Stimulated activated effector memory CD8-positive, alpha-beta T cell treated with anti-CD3 and anti-CD28 coated beads, Interleukin-12 subunit alpha, Interleukin-12 subunit beta, amount 100 ng/mL, for 72 hours (primary cell): ENCODE measurements around the gene BAIAP3.

Source experiments
- ATAC-seq: fragments of 150-1000 bp; cut with Tn5 transposase; 2 replicates; pipeline ENCODE4 v1.10.0; 2021
- DNase-seq, 2 donors: peaks; one replicate each; pipeline ENCODE4 v3.0.0; 2021 to 2022; ENCODE audit warnings: low spot score in 2 of 2
- H3K27ac Mint-ChIP-seq: one replicate; pipeline ENCODE4 v1.8.0; 2022; ENCODE audit warnings: mild to moderate bottlenecking, mixed read lengths
- H3K36me3 Mint-ChIP-seq: one replicate; pipeline ENCODE4 v1.8.0; 2022; ENCODE audit warnings: mild to moderate bottlenecking, mixed read lengths
- H3K4me1 Mint-ChIP-seq: one replicate; pipeline ENCODE4 v1.8.0; 2022; ENCODE audit warnings: mixed read lengths
- H3K4me3 Mint-ChIP-seq: one replicate; pipeline ENCODE4 v1.8.0; 2022; ENCODE audit warnings: mild to moderate bottlenecking, mixed read lengths
- H3K9me3 Mint-ChIP-seq: one replicate; pipeline ENCODE4 v1.8.0; 2022; ENCODE audit warnings: mixed read lengths

The BAIAP3 gene

GRCh38 chr16:1309888-1310831 lies 23.3 kb upstream of the BAIAP3 start:
- peaks cover 36% of the 10 kb centered on the region for H3K4me1 Mint-ChIP-seq
- peak overlapping the region; percentile 97 for H3K27ac Mint-ChIP-seq
- DNase-seq (peak in 1 of 2 donors; percentile 78), ATAC-seq (peak; percentile 31)
- H3K4me3 Mint-ChIP-seq = peak overlapping the region; percentile 94
- H3K36me3 Mint-ChIP-seq = peaks cover 76% of the 10 kb centered on the region
- no peaks in the 10 kb centered on the region for H3K9me3 Mint-ChIP-seq

- Mint-ChIP-seq H3K4me3 (peak overlapping the region; percentile 94), H3K27ac (peak overlapping the region; percentile 97), H3K9me3 (no peaks in the 10 kb centered on the region), H3K36me3 (peaks cover 83% of the 10 kb centered on the region), H3K4me1 (peaks cover 36% of the 10 kb centered on the region)
- ATAC-seq (no peak), DNase-seq (no peak)
These were observed 22.6 kb upstream of the BAIAP3 start for GRCh38 chr16:1310832-1311200.

DNA sequence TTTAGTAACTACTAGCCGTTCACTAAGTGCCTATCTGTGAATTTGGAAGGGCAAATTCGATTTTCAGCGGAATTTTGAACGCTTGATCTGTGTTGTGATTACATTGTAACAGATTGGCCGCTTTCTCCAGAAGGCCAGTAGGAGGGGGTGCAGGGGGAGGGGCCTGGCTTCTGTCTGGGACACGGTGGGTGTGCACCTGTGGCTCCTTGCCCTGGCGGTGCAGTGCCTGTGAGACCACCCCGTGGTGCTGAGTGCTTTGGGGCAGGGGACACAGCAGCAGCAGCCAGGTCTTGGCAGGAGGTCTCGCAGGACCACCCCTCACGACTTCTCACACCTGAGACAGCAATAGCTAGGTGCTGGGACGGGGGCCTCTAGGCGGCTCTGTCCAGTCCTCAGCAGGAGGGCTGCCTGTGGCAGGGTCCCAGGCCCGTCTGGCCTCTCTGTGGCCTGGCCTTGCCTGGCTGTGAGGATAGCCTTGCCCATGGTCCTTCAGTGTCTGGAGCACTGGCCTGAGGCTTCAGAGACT lies 22.2 kb upstream of the BAIAP3 start:
- peak overlapping the region; percentile 97 for H3K27ac Mint-ChIP-seq
- peaks cover 32% of the 10 kb centered on the region for H3K4me1 Mint-ChIP-seq
- DNase-seq (no peak), ATAC-seq (no peak)
- H3K36me3 Mint-ChIP-seq = peaks cover 87% of the 10 kb centered on the region
- H3K4me3 Mint-ChIP-seq = peak overlapping the region; percentile 94
- H3K9me3 Mint-ChIP-seq = no peaks in the 10 kb centered on the region

- peaks cover 87% of the 10 kb centered on the region for H3K36me3 Mint-ChIP-seq
- peak overlapping the region; percentile 97 for H3K27ac Mint-ChIP-seq
- ATAC-seq (no peak), DNase-seq (no peak)
- peaks cover 29% of the 10 kb centered on the region for H3K4me1 Mint-ChIP-seq
- H3K9me3 Mint-ChIP-seq = no peaks in the 10 kb centered on the region
- peak overlapping the region; percentile 94 for H3K4me3 Mint-ChIP-seq
These were observed 21.5 kb upstream of the BAIAP3 start for GRCh38 chr16:1311738-1312466.

DNA sequence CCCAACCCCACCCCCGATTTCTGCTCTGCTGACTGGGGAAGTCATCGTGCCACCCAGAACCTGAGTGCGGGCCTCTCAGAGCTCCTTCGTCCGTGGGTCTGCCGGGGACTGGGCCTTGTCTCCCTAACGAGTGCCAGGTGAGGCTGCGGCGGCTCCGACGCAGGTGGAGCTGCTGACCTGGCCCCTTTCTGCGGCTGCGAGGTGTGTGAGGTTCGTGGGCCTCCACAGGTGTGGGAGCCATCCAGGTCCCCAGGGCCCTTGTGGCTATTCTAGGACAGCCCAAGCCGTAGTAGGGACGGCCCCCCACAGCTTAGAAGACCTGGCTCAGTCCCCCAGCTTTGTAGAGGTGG lies 21.0 kb upstream of the BAIAP3 start:
- Mint-ChIP-seq H3K36me3 (peaks cover 90% of the 10 kb centered on the region), H3K4me1 (peaks cover 30% of the 10 kb centered on the region), H3K4me3 (peak overlapping the region; percentile 94), H3K9me3 (no peaks in the 10 kb centered on the region), H3K27ac (peak overlapping the region; percentile 73)
- no peak for DNase-seq
- ATAC-seq = no peak

- H3K27ac Mint-ChIP-seq = peak overlapping the region; percentile 73
- H3K4me1 Mint-ChIP-seq = peaks cover 35% of the 10 kb centered on the region
These were observed 20.5 kb upstream of the BAIAP3 start for GRCh38 chr16:1312903-1313302.

DNA sequence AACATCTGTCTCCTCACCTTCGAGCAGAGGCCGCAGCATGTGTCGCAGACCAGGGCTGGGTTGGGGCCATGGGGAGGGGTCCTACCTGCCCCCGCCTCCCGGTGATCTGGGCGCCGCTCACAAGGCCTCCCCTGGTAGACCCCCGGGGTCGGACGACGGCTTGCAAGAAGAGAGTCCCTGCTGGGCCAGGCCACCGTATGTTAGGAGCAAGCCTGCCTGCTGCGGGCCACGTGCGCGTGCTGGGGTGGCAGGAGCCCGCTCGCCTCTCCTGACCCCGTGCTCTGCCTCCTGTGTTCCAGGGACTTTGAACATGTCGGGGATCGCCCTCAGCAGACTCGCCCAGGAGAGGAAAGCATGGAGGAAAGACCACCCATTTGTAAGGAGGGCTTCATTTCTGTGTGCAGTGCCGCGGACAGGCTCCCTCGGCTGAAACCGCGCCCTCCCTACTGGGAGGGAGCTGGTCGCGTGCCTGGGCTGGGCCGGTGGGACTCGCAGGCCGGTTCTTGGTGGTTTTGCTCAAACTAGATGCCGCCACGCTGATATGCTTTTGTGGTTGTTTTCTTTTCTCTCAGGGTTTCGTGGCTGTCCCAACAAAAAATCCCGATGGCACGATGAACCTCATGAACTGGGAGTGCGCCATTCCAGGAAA lies 19.6 kb upstream of the BAIAP3 start:
- ATAC-seq (no peak), DNase-seq (no peak)
- Mint-ChIP-seq H3K27ac (peak overlapping the region; percentile 80), H3K4me1 (peaks cover 42% of the 10 kb centered on the region), H3K9me3 (no peaks in the 10 kb centered on the region), H3K4me3 (no peak overlapping the region), H3K36me3 (peaks cover 94% of the 10 kb centered on the region)

More at GRCh38 chr16:1312903-1313302, 20.5 kb upstream of the BAIAP3 start:
- Mint-ChIP-seq H3K9me3 (no peaks in the 10 kb centered on the region), H3K36me3 (peaks cover 94% of the 10 kb centered on the region), H3K4me3 (peak overlapping the region; percentile 94)
- no peak for DNase-seq
- no peak for ATAC-seq

DNA sequence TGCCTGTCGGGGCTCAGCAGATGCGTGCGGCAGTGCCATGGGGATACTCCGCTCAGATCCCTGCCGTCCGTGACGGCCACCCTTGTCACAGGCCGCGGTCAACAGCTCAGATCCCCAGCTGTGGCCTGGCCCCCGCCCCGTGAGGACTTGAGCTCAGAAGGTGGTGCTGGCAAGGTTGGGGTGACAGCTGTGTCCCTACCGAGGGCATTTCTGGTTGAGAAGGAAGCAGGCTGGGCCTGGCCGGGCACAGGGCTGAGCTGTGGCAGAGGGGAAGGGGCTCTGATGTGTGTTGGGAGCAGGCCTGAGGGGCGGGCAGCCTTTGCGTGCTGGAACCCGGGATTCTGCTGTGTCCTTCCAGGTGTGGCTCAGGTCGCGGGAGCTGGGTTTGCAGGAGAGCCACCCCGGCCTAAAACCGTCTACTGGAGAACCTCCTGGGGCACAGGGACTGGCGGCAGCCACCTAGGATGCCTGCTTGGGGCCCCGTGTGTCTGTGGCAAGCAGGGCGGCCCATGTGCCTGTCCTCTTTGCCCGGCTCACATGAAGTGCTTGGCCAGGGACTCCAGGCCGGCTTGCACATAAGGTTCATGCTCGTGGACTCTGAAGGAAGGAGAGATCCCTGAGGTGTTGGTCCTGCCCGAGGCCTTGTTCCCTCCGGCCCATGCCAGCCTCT lies 18.9 kb upstream of the BAIAP3 start:
- Mint-ChIP-seq H3K27ac (peak overlapping the region; percentile 80), H3K4me1 (peaks cover 42% of the 10 kb centered on the region), H3K9me3 (no peaks in the 10 kb centered on the region), H3K4me3 (no peak overlapping the region), H3K36me3 (peaks cover 97% of the 10 kb centered on the region)
- no peak for DNase-seq
- ATAC-seq = no peak

DNA sequence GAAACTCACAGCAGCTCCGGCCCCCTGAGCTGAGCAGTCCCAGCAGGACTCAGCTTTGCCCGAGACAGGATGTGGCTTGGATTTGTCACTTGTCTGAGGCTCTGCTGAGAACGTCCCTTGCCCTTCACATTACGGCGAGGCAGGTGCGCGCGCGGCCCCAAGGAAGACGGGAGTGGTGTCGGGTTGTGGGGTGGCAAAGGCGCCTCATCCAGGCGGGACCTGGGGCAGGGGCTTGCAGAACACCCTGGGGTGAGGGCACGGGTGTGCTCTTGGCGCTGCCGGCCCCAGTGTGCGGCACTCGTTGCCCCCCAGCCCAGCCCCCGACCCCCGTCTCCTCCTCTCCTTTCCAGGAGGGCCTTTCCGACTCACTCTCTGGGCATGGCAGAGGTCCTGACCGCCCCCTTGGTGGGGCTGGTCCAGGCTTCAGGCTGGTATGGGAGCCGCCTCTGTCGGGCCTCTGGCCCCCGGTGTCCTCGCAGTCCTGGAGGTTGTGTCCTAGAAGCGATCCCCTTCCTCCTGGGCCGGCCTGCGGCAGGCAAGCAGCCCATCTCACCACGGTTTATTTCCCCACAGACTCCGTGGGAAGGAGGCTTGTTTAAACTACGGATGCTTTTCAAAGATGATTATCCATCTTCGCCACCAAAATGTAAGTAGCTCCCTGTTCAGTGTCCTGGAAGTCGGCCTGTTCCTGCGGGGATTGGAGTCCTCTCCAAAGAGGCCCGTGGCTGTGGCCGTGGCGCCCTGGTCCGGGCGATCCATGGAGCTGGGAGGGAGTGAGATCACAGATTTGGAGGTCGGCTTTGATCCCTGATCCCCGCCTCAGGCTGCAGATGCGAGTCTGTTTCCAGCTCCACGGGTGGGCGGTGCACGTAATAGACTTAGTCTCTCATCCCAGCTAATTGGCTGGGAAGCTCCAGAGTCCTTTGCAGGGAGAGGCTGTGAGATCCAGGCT lies 18.1 kb upstream of the BAIAP3 start:
- no peak overlapping the region for H3K4me3 Mint-ChIP-seq
- ATAC-seq = no peak
- H3K9me3 Mint-ChIP-seq = no peaks in the 10 kb centered on the region
- no peak for DNase-seq
- no peak overlapping the region for H3K27ac Mint-ChIP-seq
- H3K36me3 Mint-ChIP-seq = peaks cover 100% of the 10 kb centered on the region
- peaks cover 38% of the 10 kb centered on the region for H3K4me1 Mint-ChIP-seq

- ATAC-seq (no peak), DNase-seq (no peak)
- Mint-ChIP-seq H3K36me3 (peaks cover 100% of the 10 kb centered on the region), H3K4me3 (no peak overlapping the region), H3K9me3 (no peaks in the 10 kb centered on the region), H3K4me1 (peaks cover 32% of the 10 kb centered on the region), H3K27ac (no peak overlapping the region)
These were observed 17.4 kb upstream of the BAIAP3 start for GRCh38 chr16:1316033-1316405.

GRCh38 chr16:1317479-1318267 lies 15.8 kb upstream of the BAIAP3 start:
- DNase-seq (no peak), ATAC-seq (no peak)
- no peak overlapping the region for H3K4me3 Mint-ChIP-seq
- H3K4me1 Mint-ChIP-seq = peaks cover 20% of the 10 kb centered on the region
- peaks cover 100% of the 10 kb centered on the region for H3K36me3 Mint-ChIP-seq
- H3K9me3 Mint-ChIP-seq = no peaks in the 10 kb centered on the region
- H3K27ac Mint-ChIP-seq = peak overlapping the region; percentile 37

- Mint-ChIP-seq H3K9me3 (no peaks in the 10 kb centered on the region), H3K36me3 (peaks cover 100% of the 10 kb centered on the region), H3K4me3 (no peak overlapping the region), H3K4me1 (peaks cover 15% of the 10 kb centered on the region), H3K27ac (peak overlapping the region; percentile 37)
- DNase-seq (no peak), ATAC-seq (no peak)
These were observed 15.2 kb upstream of the BAIAP3 start for GRCh38 chr16:1318268-1318545.

- Mint-ChIP-seq H3K4me3 (no peak overlapping the region), H3K36me3 (peaks cover 100% of the 10 kb centered on the region), H3K9me3 (no peaks in the 10 kb centered on the region), H3K4me1 (peaks cover 14% of the 10 kb centered on the region), H3K27ac (no peak overlapping the region)
- DNase-seq = no peak
- no peak for ATAC-seq
These were observed 14.4 kb upstream of the BAIAP3 start for GRCh38 chr16:1319041-1319440.
